Choroid plexus epithelial cell (primary cell): ENCODE measurements around the gene AGPAT2.
"Not testable (repeated sequence)": the region's sequence is repeated elsewhere in the genome, so short reads cannot be mapped to it uniquely, and the experiment has no call there.

Experiments
- DNase-seq: peaks from one replicate; pipeline ENCODE4 v3.0.0-alpha.2; 2010; ENCODE audit warnings: low read depth
- H3K4me3 ChIP-seq: 2 replicates; pipeline ENCODE4 v1.5.1; 2011; ENCODE audit warnings: low read depth, mild to moderate bottlenecking, control low read depth, low read length, moderate library complexity
- CTCF ChIP-seq: conservative IDR thresholded peaks from 2 replicates; pipeline ENCODE4 v1.5.1; 2011; ENCODE audit warnings: low read depth, mild to moderate bottlenecking, control low read depth, inconsistent platforms, low read length, moderate library complexity

AGPAT2 gene

DNA sequence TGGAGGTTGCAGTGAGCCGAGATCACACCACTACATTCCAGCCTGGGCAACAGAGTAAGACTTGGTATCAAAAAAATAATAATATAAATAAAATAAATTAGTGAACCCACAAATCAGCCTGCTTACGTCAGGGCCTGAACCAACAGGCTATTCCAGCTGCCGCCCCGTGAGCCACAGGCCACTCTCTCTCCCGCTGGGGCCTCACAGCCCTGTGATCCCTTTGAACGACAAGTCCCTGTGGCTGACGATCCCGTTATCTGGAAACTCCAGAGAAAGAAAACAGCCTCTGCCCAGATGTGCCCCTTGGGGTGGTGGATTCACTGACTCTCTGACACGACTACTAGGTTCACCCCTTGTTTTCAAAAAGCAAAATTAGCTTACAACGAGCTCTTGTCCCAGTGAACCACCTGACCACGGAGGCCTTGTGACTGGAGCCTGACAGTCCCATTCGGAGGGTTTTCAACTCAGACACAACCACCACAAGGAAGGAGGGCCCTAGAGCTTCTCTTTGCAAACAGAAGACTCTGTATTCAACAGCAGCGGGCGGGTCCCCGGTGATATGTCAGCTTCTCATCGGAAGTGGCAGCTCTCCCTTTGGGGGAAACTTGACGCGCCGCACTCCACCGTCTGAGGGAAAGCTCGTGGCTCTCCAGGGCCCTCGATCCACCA, 20.7 kb upstream of the AGPAT2 start:
- TF ChIP-seq CTCF, result no peak
- H3K4me3 ChIP-seq, result no peak overlapping the region
- DNase-seq, result no peak

DNA sequence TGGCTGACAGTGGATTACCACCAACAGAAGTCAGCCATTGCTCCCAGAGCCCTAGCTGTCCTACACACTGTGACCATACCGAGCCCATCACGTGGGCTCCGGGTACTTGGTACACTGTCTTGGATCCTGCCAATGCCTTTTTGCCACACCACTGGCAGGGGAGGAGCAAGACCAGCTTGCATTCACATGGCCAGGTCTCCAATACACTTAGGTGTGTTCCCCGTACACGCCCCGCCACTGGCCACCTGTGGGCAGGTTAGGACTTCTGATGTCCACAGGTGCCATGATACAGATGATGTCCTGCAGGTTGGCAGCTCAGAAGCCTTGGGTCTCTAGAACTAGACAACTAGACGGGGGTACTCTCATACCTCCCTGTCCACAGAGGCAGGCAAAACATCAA, 19.8 kb upstream of the AGPAT2 start:
- DNase-seq, result no peak
- TF ChIP-seq CTCF, result no peak
- no peak overlapping the region for H3K4me3 ChIP-seq

DNA sequence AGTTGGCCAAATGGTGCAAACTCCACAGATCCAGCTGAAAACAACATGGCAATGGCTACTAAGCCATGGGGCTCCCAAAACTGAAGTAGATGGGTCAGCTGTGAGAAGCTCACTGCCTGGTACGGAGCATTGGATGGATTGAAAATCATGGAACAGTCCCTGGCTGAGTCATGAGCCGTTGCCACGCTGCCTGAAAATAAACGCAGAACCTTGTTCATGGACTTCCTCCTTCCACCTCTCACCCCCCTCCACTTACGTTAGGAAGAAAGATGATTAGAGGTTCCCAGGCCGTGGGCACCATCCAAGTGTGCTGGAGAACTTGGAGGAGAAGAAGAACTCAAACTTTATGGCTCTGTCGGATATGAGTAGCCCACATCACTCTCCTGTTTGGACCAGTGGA, 18.3 kb upstream of the AGPAT2 start:
- DNase-seq, result no peak
- no peak overlapping the region for H3K4me3 ChIP-seq
- no peak for TF ChIP-seq CTCF

DNA sequence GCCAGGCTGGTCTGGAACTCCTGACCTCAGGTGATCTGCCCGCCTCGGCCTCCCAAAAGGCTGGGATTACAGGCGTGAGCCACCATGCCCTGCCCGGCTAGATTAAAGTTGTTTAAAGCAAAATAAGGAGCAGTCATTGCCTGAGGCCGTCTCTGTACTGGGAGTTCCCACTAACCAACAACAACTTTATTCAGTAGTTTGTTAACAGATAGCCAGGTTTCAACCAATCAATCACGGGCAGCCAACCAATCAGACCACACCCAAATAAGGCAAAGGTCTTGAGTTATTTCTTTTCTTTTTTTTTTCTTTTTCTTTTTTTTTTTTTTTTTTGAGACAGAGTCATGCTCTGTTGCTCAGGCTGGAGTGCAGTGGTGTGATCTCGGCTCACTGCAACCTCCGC, 17.5 kb upstream of the AGPAT2 start:
- DNase-seq, H3K4me3 ChIP-seq: not testable (repeated sequence)

- TF ChIP-seq CTCF, result no peak
- H3K4me3 ChIP-seq, result no peak overlapping the region
- DNase-seq, result no peak
Measured at GRCh38 chr9:136703276-136703860, 16.1 kb upstream of the AGPAT2 start.

DNA sequence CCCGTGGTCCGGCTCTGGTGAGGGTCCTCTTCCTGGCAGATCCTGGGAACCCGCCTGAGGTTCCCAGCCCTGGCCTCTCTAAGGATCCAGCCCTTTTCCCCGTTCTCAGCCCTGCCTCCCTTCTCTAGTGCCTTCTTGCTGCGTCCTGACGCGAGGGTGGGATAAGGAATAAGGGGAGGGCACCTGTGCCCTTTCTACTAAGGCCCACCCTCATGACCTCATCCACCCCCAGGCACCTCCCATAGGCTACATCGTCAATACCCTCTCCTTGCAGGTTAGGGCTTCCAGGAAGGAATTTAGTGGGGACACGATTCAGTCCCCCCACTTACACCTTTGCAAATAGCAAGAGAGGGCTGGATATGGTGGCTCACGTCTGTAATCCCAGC, 14.4 kb upstream of the AGPAT2 start:
- H3K4me3 ChIP-seq, result no peak overlapping the region
- DNase-seq, result no peak
- TF ChIP-seq CTCF, result no peak

GRCh38 chr9:136700959-136701667, 13.9 kb upstream of the AGPAT2 start:
- no peak for TF ChIP-seq CTCF
- no peak for DNase-seq
- no peak overlapping the region for H3K4me3 ChIP-seq
